ENCODE data around the gene CCDC190. TPM values are rescaled to one million over a fixed set of nuclear protein-coding genes. Genes with fewer than 3 reads are reported as not detected.
"Not testable (repeated sequence)": the region's sequence is repeated elsewhere in the genome, so short reads cannot be mapped to it uniquely, and the experiment has no call there.

The CCDC190 gene
- total RNA-seq, 1 donor from 2014 or later = 5.2 TPM

DNA sequence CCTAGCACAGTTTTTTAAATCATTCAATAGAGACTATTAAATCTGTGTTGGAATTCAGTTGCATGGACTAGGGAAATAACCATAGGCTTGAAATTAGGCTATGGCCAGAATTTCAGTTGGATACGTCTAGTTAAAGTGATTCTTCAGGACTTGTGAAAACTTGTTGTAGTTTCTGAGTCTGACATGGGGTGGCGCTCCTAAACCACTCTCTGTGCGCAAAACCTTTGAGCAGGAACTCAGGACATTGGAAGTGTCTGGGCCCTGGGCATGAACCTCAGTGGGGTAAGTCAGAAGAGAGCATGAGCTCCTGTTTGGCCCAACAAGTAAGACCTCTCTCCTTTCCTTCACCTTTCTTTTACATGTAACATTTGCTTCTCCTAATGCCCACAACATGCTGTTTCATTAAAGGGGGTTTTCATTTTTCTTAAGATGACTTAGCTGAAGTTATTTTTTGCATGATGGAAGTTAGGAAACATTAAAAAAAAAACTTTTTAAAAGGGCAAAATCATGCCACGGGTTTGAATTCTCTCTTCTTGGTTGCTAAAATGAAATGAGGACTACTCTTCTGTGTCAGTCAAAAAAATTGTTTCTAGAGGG, 17.1 kb upstream of the CCDC190 start:
- Histone ChIP-seq H3K36me3 (no peaks in the 10 kb centered on the region), H3K27me3 (ENCODE audit: low read depth) (no peaks in the 10 kb centered on the region), H3K9me3 (no peaks in the 10 kb centered on the region), H3K4me1 (no peaks in the 10 kb centered on the region), H3K4me3 (no peak overlapping the region), H3K27ac (no peak overlapping the region)
- TF ChIP-seq, protein P1, sequence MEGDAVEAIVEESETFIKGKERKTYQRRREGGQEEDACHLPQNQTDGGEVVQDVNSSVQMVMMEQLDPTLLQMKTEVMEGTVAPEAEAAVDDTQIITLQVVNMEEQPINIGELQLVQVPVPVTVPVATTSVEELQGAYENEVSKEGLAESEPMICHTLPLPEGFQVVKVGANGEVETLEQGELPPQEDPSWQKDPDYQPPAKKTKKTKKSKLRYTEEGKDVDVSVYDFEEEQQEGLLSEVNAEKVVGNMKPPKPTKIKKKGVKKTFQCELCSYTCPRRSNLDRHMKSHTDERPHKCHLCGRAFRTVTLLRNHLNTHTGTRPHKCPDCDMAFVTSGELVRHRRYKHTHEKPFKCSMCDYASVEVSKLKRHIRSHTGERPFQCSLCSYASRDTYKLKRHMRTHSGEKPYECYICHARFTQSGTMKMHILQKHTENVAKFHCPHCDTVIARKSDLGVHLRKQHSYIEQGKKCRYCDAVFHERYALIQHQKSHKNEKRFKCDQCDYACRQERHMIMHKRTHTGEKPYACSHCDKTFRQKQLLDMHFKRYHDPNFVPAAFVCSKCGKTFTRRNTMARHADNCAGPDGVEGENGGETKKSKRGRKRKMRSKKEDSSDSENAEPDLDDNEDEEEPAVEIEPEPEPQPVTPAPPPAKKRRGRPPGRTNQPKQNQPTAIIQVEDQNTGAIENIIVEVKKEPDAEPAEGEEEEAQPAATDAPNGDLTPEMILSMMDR (IDR thresholded peaks at IDR 0.05) = peak; percentile 61
- ATAC-seq = peak; percentile 47 to 79
- intact Hi-C loops (cut with DNase I) = loop anchor here (5.0 to 10.0 kb wide), 2 partner anchors 297 to 439 kb away; no protein-coding TSS in a partner anchor
- no peak for DNase-seq

DNA sequence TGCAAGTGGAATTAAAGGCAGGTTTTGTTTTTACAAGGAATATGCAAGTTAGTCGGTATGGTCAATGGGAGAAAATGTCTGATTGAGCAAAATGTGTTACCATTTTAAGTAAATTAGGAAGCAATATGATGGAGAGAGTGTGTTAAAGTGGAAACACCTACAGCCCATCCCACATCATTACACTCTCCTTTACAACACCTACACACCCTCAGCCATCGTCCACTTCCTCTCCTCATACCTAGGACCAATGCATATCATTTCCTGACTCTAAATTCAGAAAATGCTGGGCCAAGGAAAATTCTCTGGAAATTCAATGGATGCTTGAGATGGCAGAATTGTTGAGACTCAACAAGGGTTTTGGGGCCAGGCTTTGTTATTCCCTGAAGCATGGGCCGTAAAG, 16.4 kb upstream of the CCDC190 start:
- Histone ChIP-seq H3K4me3 (no peak overlapping the region), H3K9me3 (no peaks in the 10 kb centered on the region), H3K4me1 (no peaks in the 10 kb centered on the region), H3K27me3 (ENCODE audit: low read depth) (no peaks in the 10 kb centered on the region), H3K36me3 (no peaks in the 10 kb centered on the region), H3K27ac (no peak overlapping the region)
- TF ChIP-seq, protein P1 (IDR thresholded peaks at IDR 0.05) = no peak
- intact Hi-C loops (cut with DNase I) = loop anchor here (5.0 to 10.0 kb wide), 2 partner anchors 297 to 440 kb away; no protein-coding TSS in a partner anchor
- no peak for DNase-seq
- no peak for ATAC-seq

DNA sequence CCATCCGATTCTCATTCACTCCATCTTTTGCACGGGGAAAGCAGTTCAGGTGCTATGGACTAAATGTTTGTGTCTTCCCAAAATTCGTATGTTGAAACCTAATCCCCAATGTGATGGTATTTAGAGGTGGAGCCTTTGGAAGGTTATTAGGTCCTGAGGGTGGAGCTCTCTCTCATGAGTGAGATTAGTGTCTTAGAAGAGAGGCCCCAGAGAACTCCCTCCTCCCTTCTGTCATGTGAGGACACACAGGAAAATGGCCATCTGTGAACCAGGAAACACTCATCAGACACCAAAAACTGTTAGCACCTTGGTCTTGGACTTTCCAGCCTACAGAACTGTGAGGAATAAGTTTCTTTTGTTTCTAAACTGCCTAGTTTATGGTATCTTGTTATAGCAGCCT, 15.8 kb upstream of the CCDC190 start:
- DNase-seq (no peak), ATAC-seq (no peak)
- no peaks in the 10 kb centered on the region for H3K36me3 ChIP-seq
- H3K9me3 ChIP-seq = no peaks in the 10 kb centered on the region
- no peaks in the 10 kb centered on the region for H3K4me1 ChIP-seq
- no peak overlapping the region for H3K4me3 ChIP-seq
- TF ChIP-seq, protein P1 (IDR thresholded peaks at IDR 0.05) = no peak
- H3K27ac ChIP-seq = no peak overlapping the region
- no peaks in the 10 kb centered on the region for H3K27me3 ChIP-seq (ENCODE audit: low read depth)
- intact Hi-C loops (cut with DNase I) = loop anchor here (5.0 to 10.0 kb wide), 2 partner anchors 298 to 441 kb away; no protein-coding TSS in a partner anchor

DNA sequence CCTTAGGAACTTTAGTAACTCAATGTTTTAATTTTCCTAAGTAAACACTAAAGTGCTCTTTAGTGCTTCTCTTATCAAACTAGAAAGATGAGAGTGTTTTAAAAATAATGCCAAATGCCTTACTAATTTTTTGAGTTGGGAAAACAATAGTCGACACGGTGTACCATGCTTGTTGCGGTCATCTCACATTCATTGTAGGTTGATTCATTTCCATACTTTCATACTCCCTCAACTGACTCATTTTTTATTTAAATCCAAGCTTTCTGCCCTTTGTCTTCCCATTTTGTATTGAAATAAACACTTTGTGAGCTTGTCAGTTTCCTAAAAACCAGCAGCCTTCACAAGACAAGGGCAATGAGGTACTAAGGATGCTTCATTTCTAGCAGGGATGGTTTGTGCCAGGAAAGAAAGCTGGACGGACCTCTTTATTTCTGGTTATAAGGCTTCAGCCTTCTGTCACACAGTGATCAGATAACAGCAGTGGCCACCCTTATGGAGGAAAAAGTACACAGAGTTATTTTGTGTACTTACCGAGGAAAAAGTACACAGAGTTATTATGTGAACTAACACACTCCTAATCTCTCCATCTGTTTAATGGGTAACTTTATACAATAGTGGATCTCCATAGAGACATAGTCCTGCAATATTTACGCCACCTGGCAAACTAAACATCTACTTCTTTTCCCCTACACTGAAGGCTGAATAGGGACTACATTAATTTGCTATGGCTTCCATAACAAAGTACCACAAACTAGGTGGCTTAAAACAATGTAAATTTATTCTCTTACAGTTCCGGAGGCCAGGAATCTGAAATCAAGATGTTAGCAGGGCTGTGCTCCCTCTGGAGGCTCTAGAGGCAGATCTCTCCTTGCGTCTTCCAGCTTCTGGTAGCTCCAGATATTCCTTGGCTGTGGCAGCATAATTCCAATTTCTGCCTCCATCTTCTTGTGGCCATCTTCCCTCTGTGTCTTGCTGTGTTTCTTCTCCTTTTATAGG, 13.0 kb upstream of the CCDC190 start:
- no peaks in the 10 kb centered on the region for H3K36me3 ChIP-seq
- H3K27me3 ChIP-seq (ENCODE audit: low read depth) = no peaks in the 10 kb centered on the region
- intact Hi-C loops (cut with DNase I) = loop anchor here (10.0 kb wide), 1 partner anchor 301 kb away; no protein-coding TSS in a partner anchor
- H3K4me1 ChIP-seq = no peaks in the 10 kb centered on the region
- ATAC-seq (peak; percentile 66 to 86), DNase-seq (no peak)
- no peak overlapping the region for H3K27ac ChIP-seq
- H3K4me3 ChIP-seq = no peak overlapping the region
- peaks cover 5% of the 10 kb centered on the region for H3K9me3 ChIP-seq
- TF ChIP-seq, protein P1 (IDR thresholded peaks at IDR 0.05) = no peak

DNA sequence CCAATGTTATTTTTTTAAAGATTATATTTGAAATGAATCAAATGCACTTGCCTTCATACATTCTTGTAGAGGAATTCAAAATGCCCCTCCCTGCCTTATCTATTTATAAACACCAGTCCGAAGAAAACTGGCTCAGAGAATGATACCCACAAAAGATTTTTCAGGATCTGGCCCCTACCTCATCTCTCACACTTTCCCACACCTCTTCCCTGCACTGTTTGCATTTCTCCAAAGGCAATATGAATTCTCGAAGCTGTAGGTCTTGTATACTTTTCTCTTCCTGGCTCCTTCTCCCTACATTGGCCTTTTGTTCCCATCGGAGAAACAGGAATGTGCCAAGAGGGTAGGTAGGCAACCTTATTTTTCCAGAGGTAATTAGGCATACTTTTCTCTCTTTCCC, 12.0 kb upstream of the CCDC190 start:
- no peak overlapping the region for H3K4me3 ChIP-seq
- no peak overlapping the region for H3K27ac ChIP-seq
- TF ChIP-seq, protein P1 (IDR thresholded peaks at IDR 0.05) = no peak
- intact Hi-C loops (cut with DNase I) = loop anchor here (10.0 kb wide), 1 partner anchor 302 kb away; no protein-coding TSS in a partner anchor
- DNase-seq (no peak), ATAC-seq (no peak)
- H3K4me1 ChIP-seq = no peaks in the 10 kb centered on the region
- H3K9me3 ChIP-seq = peaks cover 5% of the 10 kb centered on the region
- H3K36me3 ChIP-seq = no peaks in the 10 kb centered on the region
- no peaks in the 10 kb centered on the region for H3K27me3 ChIP-seq (ENCODE audit: low read depth)

DNA sequence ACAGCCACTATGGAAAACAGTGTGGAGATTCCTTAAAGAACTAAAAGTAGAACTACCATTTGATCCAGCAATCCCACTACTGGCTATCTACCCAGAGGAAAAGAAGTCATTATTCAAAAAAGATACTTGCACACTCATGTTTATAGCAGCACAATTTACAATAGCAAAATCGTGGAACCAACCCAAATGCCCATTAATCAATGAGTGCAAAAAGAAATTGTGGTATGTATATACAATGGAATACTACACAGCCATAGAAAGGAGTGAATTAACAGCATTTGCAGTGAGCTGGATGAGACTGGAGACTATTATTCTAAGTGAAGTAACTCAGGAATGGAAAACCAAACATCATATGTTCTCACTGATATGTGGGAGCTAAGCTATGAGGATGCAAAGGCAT, 10.4 kb upstream of the CCDC190 start:
- not testable (repeated sequence) for ATAC-seq; H3K27me3 ChIP-seq (ENCODE audit: low read depth); DNase-seq; H3K36me3 ChIP-seq; H3K9me3 ChIP-seq; H3K4me3 ChIP-seq; H3K4me1 ChIP-seq; H3K27ac ChIP-seq
- intact Hi-C loops (cut with DNase I) = loop anchor here (10.0 kb wide), 1 partner anchor 303 kb away; no protein-coding TSS in a partner anchor
